A172 (cell line): ENCODE measurements around the gene ZNF146. TPM values are rescaled to one million over a fixed set of nuclear protein-coding genes. Genes with fewer than 3 reads are reported as not detected.
"Not testable (repeated sequence)": the region's sequence is repeated elsewhere in the genome, so short reads cannot be mapped to it uniquely, and the experiment has no call there.

Source experiments
- DNase-seq: peaks from one replicate; pipeline ENCODE4 v3.0.0-alpha.2; 2015; ENCODE audit warnings: low spot score
- total RNA-seq: library from RNA; depleted of rRNA; stranded (reverse); fragments of >200 nt; shearing (Covaris generic); gene quantifications from 2 replicates; pipeline ENCODE4 v1.2.3, GENCODE V29; 2014

Gene ZNF146
- total RNA-seq, 1 experiment from 2014 or later, result 136 TPM

- not testable (repeated sequence) for DNase-seq
Observed at GRCh38 chr19:36233626-36234025, 18.7 kb downstream of the ZNF146 start.

GRCh38 chr19:36236304-36236945 is 21.5 kb downstream of the ZNF146 start:
- no peak for DNase-seq

GRCh38 chr19:36236946-36237310 is 22.0 kb downstream of the ZNF146 start:
- DNase-seq, result no peak

GRCh38 chr19:36244066-36244465 is 29.2 kb downstream of the ZNF146 start:
- no peak for DNase-seq

GRCh38 chr19:36245210-36246005 is 30.5 kb downstream of the ZNF146 start:
- no peak for DNase-seq

- no peak for DNase-seq
Observed at GRCh38 chr19:36246006-36246481, 31.1 kb downstream of the ZNF146 start.

GRCh38 chr19:36252047-36252446 is 37.1 kb downstream of the ZNF146 start:
- DNase-seq, result no peak

GRCh38 chr19:36254848-36255247 is 39.9 kb downstream of the ZNF146 start:
- DNase-seq, result no peak

- DNase-seq, result no peak
Observed at GRCh38 chr19:36255316-36255715, 40.4 kb downstream of the ZNF146 start.

GRCh38 chr19:36256064-36256463 is 41.2 kb downstream of the ZNF146 start:
- no peak for DNase-seq

- DNase-seq, result no peak
Observed at GRCh38 chr19:36256853-36257519, 42.1 kb downstream of the ZNF146 start.

- no peak for DNase-seq
Observed at GRCh38 chr19:36257520-36257876, 42.6 kb downstream of the ZNF146 start.

- DNase-seq, result no peak
Observed at GRCh38 chr19:36258028-36258875, 43.3 kb downstream of the ZNF146 start.

GRCh38 chr19:36259211-36259610 is 44.3 kb downstream of the ZNF146 start:
- DNase-seq, result no peak

GRCh38 chr19:36265064-36265463 is 50.2 kb downstream of the ZNF146 start:
- no peak for DNase-seq

GRCh38 chr19:36265856-36266374 is 51.0 kb downstream of the ZNF146 start:
- no peak for DNase-seq

GRCh38 chr19:36266375-36266961 is 51.6 kb downstream of the ZNF146 start:
- DNase-seq, result no peak

GRCh38 chr19:36267061-36267845 is 52.3 kb downstream of the ZNF146 start:
- DNase-seq, result no peak

- DNase-seq, result not testable (repeated sequence)
Observed at GRCh38 chr19:36268081-36268480, 53.2 kb downstream of the ZNF146 start.

GRCh38 chr19:36268591-36268990 is 53.7 kb downstream of the ZNF146 start:
- DNase-seq, result not testable (repeated sequence)
